MCF 10A (cell line): ENCODE data around the gene AP1M1. TPM values are rescaled to one million over a fixed set of nuclear protein-coding genes. Genes with fewer than 3 reads are reported as not detected.

Experiments
- Bru-seq: library from RNA; stranded (reverse); fragments of 400-500 nt; gene quantifications from one replicate; lab custom pipeline; 2021; lab: Mats Ljungman, UMichigan
- BruChase-seq, 2 experiments: library from RNA; stranded (reverse); fragments of 400-500 nt; gene quantifications; one replicate each; lab custom pipeline; 2021; lab: Mats Ljungman, UMichigan
- BruUV-seq: library from RNA; stranded (reverse); fragments of 400-500 nt; replicated peaks from 2 replicates; lab custom pipeline; 2021; lab: Mats Ljungman, UMichigan
- CTCF ChIA-PET: fragments of 300-600 bp; sonication (Branson Sonifier 250); formaldehyde crosslinking; extraction: SDS; loops from one replicate; lab custom pipeline; 2021; ENCODE audit warnings: antibody characterized with exemption, inconsistent platforms; lab: Yijun Ruan, JAX
- POLR2A ChIA-PET: fragments of 300-600, 350-650 bp; sonication (Branson Sonifier 250); formaldehyde crosslinking; extraction: SDS; loops from one replicate; lab custom pipeline; 2020; ENCODE audit warnings: antibody characterized with exemption, inconsistent platforms; lab: Yijun Ruan, JAX
- DNase-seq: peaks from one replicate; pipeline ENCODE4 v3.0.0-alpha.2; 2018; ENCODE audit not compliant: unreplicated experiment
- H3K27ac Mint-ChIP-seq: one replicate; pipeline ENCODE4 v1.8.0; 2022; ENCODE audit warnings: mild to moderate bottlenecking, low read depth, mixed read lengths; ENCODE audit not compliant: unreplicated experiment
- H3K27me3 Mint-ChIP-seq: one replicate; pipeline ENCODE4 v1.8.0; 2022; ENCODE audit warnings: mixed read lengths; ENCODE audit not compliant: insufficient read depth, unreplicated experiment
- H3K36me3 Mint-ChIP-seq: one replicate; pipeline ENCODE4 v1.8.0; 2022; ENCODE audit warnings: mild to moderate bottlenecking, moderate library complexity, mixed read lengths; ENCODE audit not compliant: insufficient read depth, unreplicated experiment
- H3K4me1 Mint-ChIP-seq: one replicate; pipeline ENCODE4 v1.8.0; 2022; ENCODE audit warnings: mixed read lengths; ENCODE audit not compliant: insufficient read depth, unreplicated experiment
- H3K4me3 Mint-ChIP-seq: one replicate; pipeline ENCODE4 v1.8.0; 2022; ENCODE audit warnings: mild to moderate bottlenecking, moderate library complexity, mixed read lengths; ENCODE audit not compliant: unreplicated experiment
- H3K9me3 Mint-ChIP-seq: one replicate; pipeline ENCODE4 v1.8.0; 2022; ENCODE audit warnings: mixed read lengths; ENCODE audit not compliant: unreplicated experiment
- CTCF ChIP-seq: fragments of 200-600 bp; IDR thresholded peaks from one replicate; pipeline ENCODE4 v1.8.0; 2022; ENCODE audit warnings: antibody characterized with exemption, mild to moderate bottlenecking; ENCODE audit not compliant: unreplicated experiment
- intact Hi-C: fragments of 100-400 bp; cut with micrococcal nuclease; formaldehyde crosslinking; loops from 2 replicates; pipeline ENCODE4 v1.14.1; 2022
- long read RNA-seq: library from polyadenylated mRNA; stranded (forward); transcript quantifications from one replicate; pipeline ENCODE4 v2.0.0, GENCODE V29; 2022
- total RNA-seq: library from RNA; stranded (reverse); gene quantifications from 2 replicates; pipeline ENCODE4 v1.2.3, GENCODE V29; 2022

Gene AP1M1
- total RNA-seq: 53.8 and 62.1 TPM in 2 replicates
- percentile 61 among the genes with signal in this experiment for Bru-seq, nascent RNA
- percentile 76 among the genes with signal in this experiment for BruChase-seq, experiment 1, labeled RNA remaining after a 6-hour chase
- percentile 69 among the genes with signal in this experiment for BruChase-seq, experiment 2, labeled RNA remaining after a 2-hour chase
- long read RNA-seq, full-length matches to known transcripts: 103 of 116 reads
- long read RNA-seq, partial matches to known transcripts: 5 of 116 reads
- long read RNA-seq, other reads (novel, unspliced or antisense): 8 of 116 reads

DNA sequence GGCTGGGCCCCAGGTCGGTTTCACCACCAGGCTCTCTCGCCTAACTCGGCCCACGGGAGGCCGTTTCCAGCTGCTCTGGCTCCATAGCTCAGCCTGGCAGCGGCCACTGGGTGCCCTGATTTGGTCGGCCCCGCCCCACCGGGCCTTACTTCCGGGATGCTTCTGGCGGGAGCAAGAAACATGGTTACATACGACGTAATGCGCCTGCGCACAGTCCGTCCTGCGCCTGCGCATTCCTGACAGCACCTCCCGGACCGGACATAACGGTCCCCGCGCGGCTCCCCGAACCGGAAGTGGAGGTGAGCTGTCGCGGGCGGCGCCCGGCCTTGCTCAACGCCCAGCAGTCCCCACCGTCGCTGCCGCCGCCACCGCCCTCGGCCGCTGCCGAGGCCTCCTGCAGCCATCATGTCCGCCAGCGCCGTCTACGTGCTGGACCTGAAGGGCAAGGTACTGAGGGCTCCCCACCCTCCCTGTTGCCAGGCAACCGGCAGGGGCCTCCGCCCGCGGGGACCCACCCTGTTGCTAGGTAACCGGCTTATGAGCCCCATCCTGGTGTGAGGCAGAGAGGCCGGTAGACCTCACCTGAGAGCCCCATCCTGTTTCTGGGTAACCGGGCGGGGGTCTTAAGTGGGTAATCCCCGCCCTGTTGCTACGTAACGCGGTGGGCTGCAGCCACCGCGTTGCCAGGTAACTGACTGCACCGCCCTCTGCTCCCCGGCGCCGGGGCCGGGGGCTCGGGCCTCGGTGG, at the start of gene AP1M1:
Gene AP1M1 (plus strand): TSS at position 290 of the 748 bp plus-strand sequence. CDS start 116 bp downstream, at position 406.
- no TSS peak for BruUV-seq
- peak; percentile 99 for DNase-seq
- H3K27ac Mint-ChIP-seq: peak within 1 kb of the TSS; percentile 59
- CTCF ChIA-PET: interaction anchor here (0.6 to 1.1 kb wide), 5 partner anchors 10 to 157 kb away, joined by 3 read pairs; partner anchors contain the start of gene FAM32A
- POLR2A ChIA-PET: interaction anchor here (0.5 to 2.0 kb wide), 7 partner anchors 8 to 1252 kb away, joined by 3 to 24 read pairs (median 3); partner anchors contain the start of genes FAM32A and RAB8A
- peak within 1 kb of the TSS; percentile 74 for H3K4me3 Mint-ChIP-seq
- H3K9me3 Mint-ChIP-seq: no peaks in the 10 kb centered on the region
- no peaks in the 10 kb centered on the region for H3K27me3 Mint-ChIP-seq
- peaks cover 20% of the 10 kb centered on the region for H3K36me3 Mint-ChIP-seq
- TF ChIP-seq CTCF: no peak
- intact Hi-C loops: loop anchor here (1.0 kb wide), 1 partner anchor 12 kb away; the partner anchor contains the start of gene FAM32A
- peaks cover 31% of the 10 kb centered on the region for H3K4me1 Mint-ChIP-seq

DNA sequence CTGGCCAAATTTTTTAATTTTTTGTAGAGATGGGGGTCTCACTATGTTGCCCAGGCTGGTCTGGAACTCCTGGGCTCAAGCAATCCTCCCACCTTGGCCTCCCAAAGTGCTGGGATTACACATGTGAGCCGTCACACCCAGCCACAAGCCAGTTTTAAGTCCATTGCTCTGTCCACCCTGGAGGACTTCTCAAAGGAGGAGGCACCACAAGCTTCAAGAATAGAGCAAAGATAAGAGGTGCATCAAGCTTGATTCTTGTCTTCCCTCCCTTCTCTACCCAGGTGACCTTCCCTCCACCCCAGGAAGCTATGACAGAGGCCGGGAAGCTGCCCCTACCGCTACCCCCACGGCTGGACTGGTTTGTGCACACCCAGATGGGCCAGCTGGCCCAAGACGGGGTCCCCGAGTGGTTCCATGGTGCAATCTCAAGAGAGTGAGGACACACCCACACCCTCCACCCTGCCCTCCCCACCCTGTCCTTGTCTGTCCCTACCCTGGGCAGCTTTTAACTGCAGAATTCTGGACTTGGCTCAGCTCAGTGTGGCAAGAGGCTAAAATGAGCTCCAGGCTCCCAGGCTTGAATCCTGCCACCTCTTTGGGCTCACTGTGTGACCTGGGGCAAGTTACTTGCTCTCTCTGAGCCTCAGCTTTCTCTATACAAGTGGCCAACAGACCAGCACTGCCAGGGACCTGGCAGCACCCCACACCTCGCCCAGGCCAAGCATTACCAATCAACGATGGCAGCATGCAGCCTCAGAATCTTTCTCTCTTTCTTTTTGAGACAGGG, 49.1 kb upstream of the AP1M1 start:
- ChIA-PET POLR2A (no interaction called here), CTCF (interaction anchor here (1.2 kb wide), 1 partner anchor 86 kb away, joined by 3 read pairs; no protein-coding TSS in a partner anchor)
- DNase-seq: no peak
- intact Hi-C loops: no loop called here
- Mint-ChIP-seq H3K4me1 (peaks cover 5% of the 10 kb centered on the region), H3K36me3 (no peaks in the 10 kb centered on the region), H3K4me3 (no peak overlapping the region), H3K9me3 (no peaks in the 10 kb centered on the region), H3K27ac (no peak overlapping the region), H3K27me3 (no peaks in the 10 kb centered on the region)
- BruUV-seq: no TSS peak
- no peak for TF ChIP-seq CTCF

DNA sequence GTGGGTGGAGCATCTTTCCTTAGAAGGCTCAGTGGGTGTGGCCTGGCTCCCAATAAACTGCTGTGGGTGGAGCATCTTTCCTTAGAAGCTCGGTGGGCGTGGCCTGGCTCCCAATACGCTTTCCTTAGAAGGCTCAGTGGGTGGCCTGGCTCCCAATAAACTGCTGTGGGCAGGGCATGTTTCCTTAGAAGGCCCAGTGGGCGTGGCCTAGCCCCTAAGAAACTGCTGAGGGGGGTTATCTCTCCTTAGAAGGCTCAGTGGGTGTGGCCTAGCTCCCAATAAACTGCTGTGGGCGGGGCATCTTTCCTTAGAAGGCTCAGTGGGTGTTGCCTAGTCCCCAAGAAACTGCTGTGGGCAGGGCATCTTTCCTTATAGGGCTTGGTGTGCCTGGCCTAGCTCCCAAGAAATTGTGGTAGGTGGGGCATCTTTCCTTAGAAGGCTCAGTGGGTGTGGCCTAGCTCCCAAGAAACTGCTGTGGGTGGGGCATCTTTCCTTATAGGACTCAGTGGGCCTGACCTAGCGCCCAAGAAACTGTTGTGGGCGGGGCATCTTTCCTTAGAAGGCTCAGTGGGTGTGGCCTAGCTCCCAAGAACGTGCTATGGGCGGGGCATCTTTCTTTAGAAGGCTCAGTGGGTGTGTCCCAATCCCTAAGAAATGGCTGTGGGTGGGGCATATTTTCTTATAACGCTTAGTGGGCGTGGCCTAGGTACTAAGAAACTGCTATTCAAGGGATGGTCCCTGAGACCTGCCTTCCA, 44.0 kb upstream of the AP1M1 start:
- TF ChIP-seq CTCF: no peak
- intact Hi-C loops: no loop called here
- H3K9me3 Mint-ChIP-seq: no peaks in the 10 kb centered on the region
- H3K27ac Mint-ChIP-seq: no peak overlapping the region
- no peak overlapping the region for H3K4me3 Mint-ChIP-seq
- no peaks in the 10 kb centered on the region for H3K27me3 Mint-ChIP-seq
- BruUV-seq: no TSS peak
- no peak for DNase-seq
- no peaks in the 10 kb centered on the region for H3K4me1 Mint-ChIP-seq
- no peaks in the 10 kb centered on the region for H3K36me3 Mint-ChIP-seq
- POLR2A ChIA-PET: no interaction called here
- CTCF ChIA-PET: interaction anchor here (0.6 to 0.7 kb wide), 2 partner anchors 32 to 1320 kb away, joined by 3 read pairs; partner anchors contain the start of gene FAM32A
